Measurements from ENCODE around the gene OR52B2. TPM values are rescaled to one million over a fixed set of nuclear protein-coding genes. Genes with fewer than 3 reads are reported as not detected.

The OR52B2 gene
- total and polyA plus RNA-seq, 2 experiments from 2014 or later, result not detected

DNA sequence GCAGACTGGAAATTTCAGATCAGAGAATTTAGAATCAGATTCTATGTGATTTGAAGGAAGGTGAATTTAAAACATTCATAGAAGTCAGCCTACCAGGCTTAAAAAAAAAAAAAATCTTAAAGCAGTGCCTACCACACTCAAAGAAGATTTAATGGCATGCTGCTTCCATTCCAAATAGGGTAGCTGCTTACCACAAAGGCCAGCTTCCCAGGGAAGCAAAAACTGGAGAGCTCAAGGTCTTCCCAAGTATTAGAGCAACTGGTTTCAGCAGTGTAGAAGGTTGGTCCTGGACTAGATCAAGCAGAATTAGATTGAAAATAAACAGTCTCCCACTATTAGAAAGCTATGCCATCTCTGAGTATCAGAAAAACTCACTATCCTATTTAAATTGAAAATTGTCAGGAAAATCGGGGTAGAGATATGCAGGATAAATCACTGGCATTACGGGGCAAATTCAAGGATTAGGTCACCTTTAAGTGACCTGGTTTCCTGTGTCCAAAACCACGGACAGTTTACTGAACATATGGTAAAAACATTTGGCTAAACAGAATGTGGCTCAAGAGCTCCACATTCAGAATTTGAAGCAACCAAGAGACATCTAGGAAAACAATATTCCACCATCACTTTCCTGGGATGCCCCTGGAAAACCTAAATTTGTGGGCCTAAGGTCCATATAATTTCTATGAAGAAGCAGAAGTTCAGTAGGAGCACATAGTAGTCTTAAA is 36.5 kb upstream of the OR52B2 start (continued):
- TF ChIP-seq, protein P1, sequence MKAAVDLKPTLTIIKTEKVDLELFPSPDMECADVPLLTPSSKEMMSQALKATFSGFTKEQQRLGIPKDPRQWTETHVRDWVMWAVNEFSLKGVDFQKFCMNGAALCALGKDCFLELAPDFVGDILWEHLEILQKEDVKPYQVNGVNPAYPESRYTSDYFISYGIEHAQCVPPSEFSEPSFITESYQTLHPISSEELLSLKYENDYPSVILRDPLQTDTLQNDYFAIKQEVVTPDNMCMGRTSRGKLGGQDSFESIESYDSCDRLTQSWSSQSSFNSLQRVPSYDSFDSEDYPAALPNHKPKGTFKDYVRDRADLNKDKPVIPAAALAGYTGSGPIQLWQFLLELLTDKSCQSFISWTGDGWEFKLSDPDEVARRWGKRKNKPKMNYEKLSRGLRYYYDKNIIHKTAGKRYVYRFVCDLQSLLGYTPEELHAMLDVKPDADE (IDR thresholded peaks at IDR 0.05), result no peak
- TF ChIP-seq NANOG (IDR thresholded peaks at IDR 0.05; ENCODE audit: borderline replicate concordance) (no peak), CREB1 (CRISPR knock-in tag; IDR thresholded peaks at IDR 0.05; ENCODE audit: low read depth) (no peak)

DNA sequence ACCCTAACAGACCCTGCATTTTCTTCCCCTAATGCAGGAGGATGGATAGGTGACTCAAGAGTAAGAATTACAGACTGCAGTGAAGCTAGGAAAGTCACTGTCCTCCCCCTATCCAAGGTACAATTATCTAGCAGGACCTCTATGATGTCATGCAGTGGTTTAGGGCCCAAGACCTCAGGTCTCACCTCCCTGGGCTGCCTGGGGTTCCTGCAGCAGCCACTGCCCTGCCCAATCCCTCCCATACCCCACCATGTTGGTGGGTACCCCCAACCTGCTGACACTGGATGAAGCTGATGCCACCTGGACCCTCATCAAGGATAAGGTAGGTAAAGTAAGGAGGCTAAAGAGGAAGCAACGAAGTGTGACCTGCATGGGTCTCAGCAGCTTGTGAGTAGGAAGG is 35.2 kb upstream of the OR52B2 start, which contains the start of gene C11orf42:
Gene C11orf42 (plus strand): TSS at position 192 of the 400 bp plus-strand sequence. CDS start 59 bp downstream, at position 251.
- Mint-ChIP-seq H3K4me3 (no peak within 1 kb of the TSS), H3K36me3 (ENCODE audit: low read depth) (0 out of 3 replicates have a peak, but pooled peaks cover 3% of the 10 kb centered on the region), H3K27ac (no peak within 1 kb of the TSS), H3K4me1 (peaks cover 8% of the 10 kb centered on the region), H3K9me3 (no peaks in the 10 kb centered on the region), H3K27me3 (ENCODE audit: insufficient read depth, low read depth, poor library complexity) (peaks cover 2% of the 10 kb centered on the region)
- ATAC-seq, result no peak
- peaks cover 5% of the 10 kb centered on the region; the same call in 1 of the 2 replicates for H4K20me1 ChIP-seq (replicated peaks; ENCODE audit: insufficient read depth)
- no peaks in the 10 kb centered on the region for H3K79me2 ChIP-seq (replicated peaks; ENCODE audit: insufficient read depth)
- no peak within 1 kb of the TSS for H3K27ac ChIP-seq (ENCODE audit: low read depth)
- no peak for DNase-seq (ENCODE audit: low spot score)
- H3K4me2 ChIP-seq, result no peak within 1 kb of the TSS
- no peaks in the 10 kb centered on the region for H3K9me2 ChIP-seq (ENCODE audit: insufficient read depth)
- no peaks in the 10 kb centered on the region for H3K36me3 ChIP-seq (ENCODE audit: insufficient read depth)
- H2AFZ ChIP-seq, result no peak within 1 kb of the TSS
- H3K4me3 ChIP-seq, result no peak within 1 kb of the TSS
- peaks cover 7% of the 10 kb centered on the region; the same call in 1 of the 2 replicates for H3K4me1 ChIP-seq (ENCODE audit: insufficient read depth)
- H3K27me3 ChIP-seq (ENCODE audit: insufficient read depth), result no peaks in the 10 kb centered on the region
- no peaks in the 10 kb centered on the region for H3F3A ChIP-seq (replicated peaks; ENCODE audit: low read depth)
- TF ChIP-seq JUNB (IDR thresholded peaks at IDR 0.05; ENCODE audit: unreplicated experiment), result no peak

GRCh38 chr11:6204706-6205105 is 34.6 kb upstream of the OR52B2 start:
- Histone ChIP-seq H3K4me2 (no peak overlapping the region), H3K4me1 (ENCODE audit: insufficient read depth) (peaks cover 7% of the 10 kb centered on the region; the same call in 1 of the 2 replicates), H3K79me2 (replicated peaks; ENCODE audit: insufficient read depth) (no peaks in the 10 kb centered on the region), H3K4me3 (no peak overlapping the region), H3K27me3 (ENCODE audit: insufficient read depth) (no peaks in the 10 kb centered on the region), H2AFZ (no peak overlapping the region), H4K20me1 (replicated peaks; ENCODE audit: insufficient read depth) (peaks cover 5% of the 10 kb centered on the region; the same call in 1 of the 2 replicates), H3K36me3 (ENCODE audit: insufficient read depth) (no peaks in the 10 kb centered on the region), H3K27ac (ENCODE audit: low read depth) (no peak overlapping the region), H3F3A (replicated peaks; ENCODE audit: low read depth) (no peaks in the 10 kb centered on the region), H3K9me2 (ENCODE audit: insufficient read depth) (no peaks in the 10 kb centered on the region)
- Mint-ChIP-seq H3K9me3 (no peaks in the 10 kb centered on the region), H3K4me1 (peaks cover 8% of the 10 kb centered on the region), H3K36me3 (ENCODE audit: low read depth) (0 out of 3 replicates have a peak, but pooled peaks cover 3% of the 10 kb centered on the region), H3K27ac (no peak overlapping the region), H3K4me3 (no peak overlapping the region), H3K27me3 (ENCODE audit: insufficient read depth, low read depth, poor library complexity) (peaks cover 2% of the 10 kb centered on the region)
- DNase-seq (ENCODE audit: low spot score) (no peak), ATAC-seq (no peak)
- TF ChIP-seq ZNF331 (CRISPR knock-in tag; IDR thresholded peaks at IDR 0.05; ENCODE audit: low read depth) (no peak), STAT1 (IDR thresholded peaks at IDR 0.05; ENCODE audit: unreplicated experiment) (no peak), NANOG (IDR thresholded peaks at IDR 0.05; ENCODE audit: borderline replicate concordance) (no peak), CREB1 (CRISPR knock-in tag; IDR thresholded peaks at IDR 0.05; ENCODE audit: low read depth) (no peak), EZH2phosphoT487 (IDR thresholded peaks at IDR 0.05; ENCODE audit: unreplicated experiment) (no peak)
- TF ChIP-seq, protein P2, sequence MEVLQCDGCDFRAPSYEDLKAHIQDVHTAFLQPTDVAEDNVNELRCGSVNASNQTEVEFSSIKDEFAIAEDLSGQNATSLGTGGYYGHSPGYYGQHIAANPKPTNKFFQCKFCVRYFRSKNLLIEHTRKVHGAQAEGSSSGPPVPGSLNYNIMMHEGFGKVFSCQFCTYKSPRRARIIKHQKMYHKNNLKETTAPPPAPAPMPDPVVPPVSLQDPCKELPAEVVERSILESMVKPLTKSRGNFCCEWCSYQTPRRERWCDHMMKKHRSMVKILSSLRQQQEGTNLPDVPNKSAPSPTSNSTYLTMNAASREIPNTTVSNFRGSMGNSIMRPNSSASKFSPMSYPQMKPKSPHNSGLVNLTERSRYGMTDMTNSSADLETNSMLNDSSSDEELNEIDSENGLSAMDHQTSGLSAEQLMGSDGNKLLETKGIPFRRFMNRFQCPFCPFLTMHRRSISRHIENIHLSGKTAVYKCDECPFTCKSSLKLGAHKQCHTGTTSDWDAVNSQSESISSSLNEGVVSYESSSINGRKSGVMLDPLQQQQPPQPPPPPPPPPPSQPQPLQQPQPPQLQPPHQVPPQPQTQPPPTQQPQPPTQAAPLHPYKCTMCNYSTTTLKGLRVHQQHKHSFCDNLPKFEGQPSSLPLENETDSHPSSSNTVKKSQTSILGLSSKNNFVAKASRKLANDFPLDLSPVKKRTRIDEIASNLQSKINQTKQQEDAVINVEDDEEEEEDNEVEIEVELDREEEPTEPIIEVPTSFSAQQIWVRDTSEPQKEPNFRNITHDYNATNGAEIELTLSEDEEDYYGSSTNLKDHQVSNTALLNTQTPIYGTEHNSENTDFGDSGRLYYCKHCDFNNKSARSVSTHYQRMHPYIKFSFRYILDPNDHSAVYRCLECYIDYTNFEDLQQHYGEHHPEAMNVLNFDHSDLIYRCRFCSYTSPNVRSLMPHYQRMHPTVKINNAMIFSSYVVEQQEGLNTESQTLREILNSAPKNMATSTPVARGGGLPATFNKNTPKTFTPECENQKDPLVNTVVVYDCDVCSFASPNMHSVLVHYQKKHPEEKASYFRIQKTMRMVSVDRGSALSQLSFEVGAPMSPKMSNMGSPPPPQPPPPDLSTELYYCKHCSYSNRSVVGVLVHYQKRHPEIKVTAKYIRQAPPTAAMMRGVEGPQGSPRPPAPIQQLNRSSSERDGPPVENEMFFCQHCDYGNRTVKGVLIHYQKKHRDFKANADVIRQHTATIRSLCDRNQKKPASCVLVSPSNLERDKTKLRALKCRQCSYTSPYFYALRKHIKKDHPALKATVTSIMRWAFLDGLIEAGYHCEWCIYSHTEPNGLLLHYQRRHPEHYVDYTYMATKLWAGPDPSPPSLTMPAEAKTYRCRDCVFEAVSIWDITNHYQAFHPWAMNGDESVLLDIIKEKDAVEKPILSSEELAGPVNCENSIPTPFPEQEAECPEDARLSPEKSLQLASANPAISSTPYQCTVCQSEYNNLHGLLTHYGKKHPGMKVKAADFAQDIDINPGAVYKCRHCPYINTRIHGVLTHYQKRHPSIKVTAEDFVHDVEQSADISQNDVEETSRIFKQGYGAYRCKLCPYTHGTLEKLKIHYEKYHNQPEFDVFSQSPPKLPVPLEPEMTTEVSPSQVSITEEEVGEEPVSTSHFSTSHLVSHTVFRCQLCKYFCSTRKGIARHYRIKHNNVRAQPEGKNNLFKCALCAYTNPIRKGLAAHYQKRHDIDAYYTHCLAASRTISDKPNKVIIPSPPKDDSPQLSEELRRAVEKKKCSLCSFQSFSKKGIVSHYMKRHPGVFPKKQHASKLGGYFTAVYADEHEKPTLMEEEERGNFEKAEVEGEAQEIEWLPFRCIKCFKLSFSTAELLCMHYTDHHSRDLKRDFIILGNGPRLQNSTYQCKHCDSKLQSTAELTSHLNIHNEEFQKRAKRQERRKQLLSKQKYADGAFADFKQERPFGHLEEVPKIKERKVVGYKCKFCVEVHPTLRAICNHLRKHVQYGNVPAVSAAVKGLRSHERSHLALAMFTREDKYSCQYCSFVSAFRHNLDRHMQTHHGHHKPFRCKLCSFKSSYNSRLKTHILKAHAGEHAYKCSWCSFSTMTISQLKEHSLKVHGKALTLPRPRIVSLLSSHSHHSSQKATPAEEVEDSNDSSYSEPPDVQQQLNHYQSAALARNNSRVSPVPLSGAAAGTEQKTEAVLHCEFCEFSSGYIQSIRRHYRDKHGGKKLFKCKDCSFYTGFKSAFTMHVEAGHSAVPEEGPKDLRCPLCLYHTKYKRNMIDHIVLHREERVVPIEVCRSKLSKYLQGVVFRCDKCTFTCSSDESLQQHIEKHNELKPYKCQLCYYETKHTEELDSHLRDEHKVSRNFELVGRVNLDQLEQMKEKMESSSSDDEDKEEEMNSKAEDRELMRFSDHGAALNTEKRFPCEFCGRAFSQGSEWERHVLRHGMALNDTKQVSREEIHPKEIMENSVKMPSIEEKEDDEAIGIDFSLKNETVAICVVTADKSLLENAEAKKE (CRISPR knock-in tag; IDR thresholded peaks at IDR 0.05), result no peak
